Loucy (cell line): Measurements from ENCODE around the gene KIF1B.
A peak's percentile ranks its signal among the peaks of the same experiment; 100 is the strongest.
"Not testable (repeated sequence)": the region's sequence is repeated elsewhere in the genome, so short reads cannot be mapped to it uniquely, and the experiment has no call there.

Experiments
- H2AFZ ChIP-seq: fragments of 200-600 bp; sonication (generic); 2 replicates; pipeline ENCODE4 v1.6.0; 2016; ENCODE audit warnings: antibody characterized with exemption, mild to moderate bottlenecking, low read length, moderate library complexity
- H3F3A ChIP-seq: fragments of 200-600 bp; 2 replicates; pipeline ENCODE4 v1.6.0; 2016; ENCODE audit warnings: antibody characterized with exemption, low read depth, mild to moderate bottlenecking
- H3K27me3 ChIP-seq: fragments of 200-600 bp; sonication (generic); 2 replicates; pipeline ENCODE4 v1.6.1; 2014; ENCODE audit warnings: low read length, mild to moderate bottlenecking; ENCODE audit not compliant: insufficient read depth, poor library complexity, severe bottlenecking
- H3K36me3 ChIP-seq: fragments of 200-600 bp; sonication (generic); 2 replicates; pipeline ENCODE4 v1.6.1; 2016; ENCODE audit warnings: low read length; ENCODE audit not compliant: insufficient read depth
- H3K4me1 ChIP-seq: fragments of 200-600 bp; sonication (generic); 2 replicates; pipeline ENCODE4 v1.5.1; 2014; ENCODE audit warnings: low read length, mild to moderate bottlenecking; ENCODE audit not compliant: insufficient read depth, poor library complexity, severe bottlenecking
- H3K4me2 ChIP-seq: fragments of 200-600 bp; sonication (generic); 2 replicates; pipeline ENCODE4 v1.6.0; 2014; ENCODE audit warnings: antibody characterized with exemption, low read length, low read depth, mild to moderate bottlenecking; ENCODE audit not compliant: poor library complexity, severe bottlenecking
- H3K4me3 ChIP-seq: fragments of 200-600 bp; sonication (generic); 2 replicates; pipeline ENCODE4 v1.5.1; 2014; ENCODE audit warnings: low read length, mild to moderate bottlenecking, mixed read lengths; ENCODE audit not compliant: poor library complexity, severe bottlenecking
- H3K79me2 ChIP-seq: fragments of 200-600 bp; sonication (generic); 2 replicates; pipeline ENCODE4 v1.6.1; 2014; ENCODE audit warnings: low read length; ENCODE audit not compliant: insufficient read depth
- H3K9ac ChIP-seq: fragments of 200-600 bp; sonication (generic); 2 replicates; pipeline ENCODE4 v1.6.0; 2014; ENCODE audit warnings: mild to moderate bottlenecking, low read depth, low read length, moderate library complexity; ENCODE audit not compliant: poor library complexity, severe bottlenecking
- H3K9me2 ChIP-seq: fragments of 200-600 bp; sonication (generic); replicated peaks from 2 replicates; pipeline ENCODE4 v1.6.1; 2016; ENCODE audit warnings: low read depth, low read length, mixed read lengths
- H3K9me3 ChIP-seq: fragments of 200-600 bp; sonication (generic); 2 replicates; pipeline ENCODE4 v1.6.1; 2014; ENCODE audit warnings: mild to moderate bottlenecking, antibody characterized with exemption, low read length, low read depth; ENCODE audit not compliant: insufficient read depth
- H4K20me1 ChIP-seq: fragments of 200-600 bp; sonication (generic); 2 replicates; pipeline ENCODE4 v1.6.0; 2014; ENCODE audit warnings: antibody characterized with exemption, low read length, mild to moderate bottlenecking; ENCODE audit not compliant: insufficient read depth, poor library complexity, severe bottlenecking
- CTCF ChIP-seq: fragments of 200-600 bp; sonication (generic); conservative IDR thresholded peaks from 2 replicates; pipeline ENCODE4 v1.5.1; 2014; ENCODE audit warnings: mild to moderate bottlenecking, antibody characterized with exemption, low read length
- EZH2phosphoT487 ChIP-seq: fragments of 200-600 bp; IDR thresholded peaks from 2 replicates; pipeline ENCODE4 v1.6.1; 2018; ENCODE audit warnings: antibody characterized with exemption, mild to moderate bottlenecking, moderate library complexity, borderline replicate concordance

Gene KIF1B

DNA sequence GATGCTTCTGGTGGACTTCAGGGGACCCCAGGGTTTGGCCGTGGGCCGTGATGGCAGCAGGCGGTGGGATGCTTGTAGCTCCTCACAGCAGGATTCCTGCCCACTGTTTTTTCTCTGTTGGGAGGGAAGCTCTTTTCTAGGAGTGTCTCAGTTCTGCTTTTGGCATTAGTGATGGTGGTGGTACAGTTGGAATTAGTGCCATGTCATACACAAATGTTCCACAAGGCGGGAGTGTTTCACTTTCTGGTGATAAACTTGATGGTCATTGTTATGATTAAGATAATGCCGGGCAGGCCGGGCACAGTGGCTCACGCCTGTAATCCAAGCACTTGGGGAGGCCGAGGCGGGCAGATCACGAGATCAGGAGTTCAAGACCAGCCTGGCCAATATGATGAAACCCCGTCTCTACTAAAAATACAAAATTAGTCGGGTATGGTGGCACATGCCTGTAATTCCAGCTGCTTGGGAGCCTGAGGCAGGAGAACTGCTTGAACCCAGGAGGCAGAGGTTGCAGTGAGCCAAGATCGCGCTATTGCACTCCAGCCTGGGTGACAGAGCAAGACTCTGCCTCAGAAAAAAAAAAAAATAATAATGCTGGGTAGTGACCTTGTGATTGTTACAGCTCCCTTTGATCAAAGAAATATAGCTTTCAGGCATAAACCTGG, 167.1 kb downstream of the KIF1B start:
- H3K9me2 ChIP-seq, H3K27me3 ChIP-seq, H3K4me1 ChIP-seq, H3K4me3 ChIP-seq, H4K20me1 ChIP-seq, H3F3A ChIP-seq, H3K9me3 ChIP-seq, H2AFZ ChIP-seq, H3K79me2 ChIP-seq, H3K4me2 ChIP-seq, H3K9ac ChIP-seq: not testable (repeated sequence)
- H3K36me3 ChIP-seq, result peaks cover 28% of the 10 kb centered on the region; the same call in 1 of the 2 replicates
- TF ChIP-seq CTCF, result peak; percentile 62

DNA sequence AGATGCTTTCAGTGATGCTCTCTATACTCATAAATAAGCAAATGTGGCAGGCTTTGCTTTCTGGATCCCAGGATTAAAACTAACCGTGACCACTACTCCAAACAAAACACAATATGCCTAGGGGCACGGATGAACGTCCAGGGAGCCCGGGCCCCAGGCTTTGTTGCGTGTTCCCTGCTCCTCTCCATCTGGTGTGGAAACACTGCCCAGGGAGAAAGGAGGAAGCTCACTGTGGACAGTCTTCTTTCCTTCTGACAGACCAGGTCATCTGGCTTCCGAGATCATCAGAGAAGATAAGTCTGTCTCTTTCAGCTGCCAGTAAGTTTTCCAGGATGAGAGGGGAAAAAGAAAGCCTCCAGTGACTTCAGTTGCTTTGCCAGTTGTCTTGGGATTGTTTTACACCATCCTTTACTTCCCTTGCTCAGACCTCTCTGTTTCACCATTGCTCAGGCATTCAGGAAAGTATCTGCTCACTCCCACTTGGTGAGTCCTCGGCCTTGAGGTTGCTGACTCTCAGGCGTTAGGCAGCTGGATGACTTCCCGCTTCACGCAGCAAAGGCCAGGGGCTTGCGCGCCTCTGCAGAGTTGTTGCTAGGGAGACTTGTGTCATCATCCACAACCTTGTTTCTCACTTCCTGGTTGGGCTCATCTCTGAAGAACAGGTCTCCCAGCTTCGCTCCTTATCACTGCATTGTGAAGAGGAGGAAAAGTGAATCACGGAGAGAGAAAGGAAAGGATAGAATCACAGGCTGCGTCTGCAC, 167.9 kb downstream of the KIF1B start:
- Histone ChIP-seq H3K4me1 (no peaks in the 10 kb centered on the region), H2AFZ (no peak overlapping the region), H3K79me2 (no peaks in the 10 kb centered on the region), H3F3A (no peaks in the 10 kb centered on the region), H3K36me3 (peaks cover 28% of the 10 kb centered on the region; the same call in 1 of the 2 replicates), H3K9me2 (no peaks in the 10 kb centered on the region), H3K4me2 (no peak overlapping the region), H3K9me3 (no peaks in the 10 kb centered on the region), H3K4me3 (no peak overlapping the region), H4K20me1 (no peaks in the 10 kb centered on the region), H3K9ac (no peak overlapping the region), H3K27me3 (no peaks in the 10 kb centered on the region)
- TF ChIP-seq EZH2phosphoT487 (no peak), CTCF (no peak)

DNA sequence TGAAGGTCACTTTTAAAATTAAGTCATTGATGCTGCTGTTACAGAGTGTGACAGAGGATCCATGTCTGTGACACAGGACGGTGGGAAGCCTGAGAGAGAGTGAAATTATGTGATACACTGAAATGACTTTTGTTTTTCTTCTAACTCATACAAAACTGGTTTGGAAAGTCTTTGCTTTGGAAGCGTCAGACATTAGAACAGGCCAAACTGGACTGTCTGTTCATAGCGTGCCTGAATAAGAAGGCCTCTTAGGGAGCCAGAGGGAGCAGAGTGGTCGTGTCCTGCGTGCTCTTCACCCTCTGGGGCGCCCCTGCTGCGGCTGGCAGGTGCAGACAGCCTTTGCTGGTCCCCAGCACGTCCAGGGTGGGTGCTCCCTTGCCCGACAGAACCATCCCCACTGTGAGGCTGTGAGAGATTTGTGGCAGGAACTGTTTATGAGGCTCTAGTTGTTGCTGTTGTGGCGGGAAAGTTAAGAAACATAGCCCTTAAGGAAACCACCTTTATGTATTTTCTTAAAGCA, 168.8 kb downstream of the KIF1B start:
- H3K9me2 ChIP-seq, result no peaks in the 10 kb centered on the region
- no peak overlapping the region for H2AFZ ChIP-seq
- peaks cover 22% of the 10 kb centered on the region; the same call in 1 of the 2 replicates for H3K36me3 ChIP-seq
- no peaks in the 10 kb centered on the region for H3K27me3 ChIP-seq
- H3K4me3 ChIP-seq, result no peak overlapping the region
- no peaks in the 10 kb centered on the region for H3K4me1 ChIP-seq
- no peaks in the 10 kb centered on the region for H3F3A ChIP-seq
- H3K9ac ChIP-seq, result no peak overlapping the region
- H3K4me2 ChIP-seq, result no peak overlapping the region
- no peaks in the 10 kb centered on the region for H3K9me3 ChIP-seq
- TF ChIP-seq CTCF (no peak), EZH2phosphoT487 (no peak)
- H3K79me2 ChIP-seq, result no peaks in the 10 kb centered on the region
- H4K20me1 ChIP-seq, result no peaks in the 10 kb centered on the region
